HepG2 (cell line): Measurements from ENCODE around the gene LURAP1L. TPM values are rescaled to one million over a fixed set of nuclear protein-coding genes. Genes with fewer than 3 reads are reported as not detected.
A peak's percentile ranks its signal among the peaks of the same experiment; 100 is the strongest.

Experiments used
- CEBPG ChIP-seq: IDR thresholded peaks from 2 replicates; pipeline ENCODE4 v1.6.1; 2016
- CENPBD1 ChIP-seq: sonication (generic); formaldehyde crosslinking; IDR thresholded peaks from 2 replicates; pipeline ENCODE4 v1.8.0; 2022; ENCODE audit warnings: missing genetic modification reagents, low read depth, mild to moderate bottlenecking, borderline replicate concordance
- FOXA1 ChIP-seq, 2 experiments: fragments of 450-650 bp in 1 of 2; sonication (generic) in 1 of 2; formaldehyde crosslinking in 1 of 2; IDR thresholded peaks; 2 replicates each; pipeline versions ENCODE4 v1.4.0 to v1.6.1; 2016 to 2020; ENCODE audit warnings: missing genetic modification reagents in 1 of 2
- GABPA ChIP-seq, 2 experiments: IDR thresholded peaks; 2 replicates each; pipeline ENCODE4 v1.6.1; 2011 to 2016; ENCODE audit warnings: low read depth in 2 of 2, low read length in 1 of 2, missing biosample characterization in 1 of 2, missing genetic modification characterization in 1 of 2
- GTF3A ChIP-seq: sonication (generic); formaldehyde crosslinking; conservative IDR thresholded peaks from 2 replicates; pipeline ENCODE4 v1.4.0; 2020; ENCODE audit warnings: mild to moderate bottlenecking, missing genetic modification reagents
- KDM6A ChIP-seq: IDR thresholded peaks from 2 replicates; pipeline ENCODE4 v1.6.1; 2016; ENCODE audit warnings: low read depth
- MXD4 ChIP-seq: IDR thresholded peaks from 2 replicates; pipeline ENCODE4 v1.6.1; 2016; ENCODE audit warnings: mild to moderate bottlenecking, missing biosample characterization, missing genetic modification reagents
- NBN ChIP-seq: fragments of 450-650 bp; conservative IDR thresholded peaks from 2 replicates; pipeline ENCODE4 v1.6.1; 2017
- PCBP2 ChIP-seq: fragments of 200-400 bp; formaldehyde crosslinking; optimal IDR thresholded peaks from 2 replicates; pipeline ENCODE3; 2018; ENCODE audit warnings: low read length, low read depth; ENCODE audit not compliant: poor library complexity, severe bottlenecking
- POLR2AphosphoS5 ChIP-seq: IDR thresholded peaks from 2 replicates; pipeline ENCODE4 v1.6.1; 2012; ENCODE audit warnings: low read depth, low read length
- SOX5 ChIP-seq: IDR thresholded peaks from 2 replicates; pipeline ENCODE4 v1.6.1; 2016; ENCODE audit warnings: borderline replicate concordance
- SRSF1 ChIP-seq: fragments of 200-400 bp; formaldehyde crosslinking; optimal IDR thresholded peaks from 2 replicates; pipeline ENCODE3; 2017; ENCODE audit warnings: mild to moderate bottlenecking, low read depth, low read length, moderate library complexity
- STAT6 ChIP-seq: sonication (generic); formaldehyde crosslinking; IDR thresholded peaks from 2 replicates; pipeline ENCODE4 v1.4.0; 2020; ENCODE audit warnings: missing genetic modification reagents, mild to moderate bottlenecking, borderline replicate concordance
- TGIF2 ChIP-seq: IDR thresholded peaks from 2 replicates; pipeline ENCODE4 v1.6.1; 2016; ENCODE audit warnings: control low read depth, missing compliant biosample characterization
- ZBED4 ChIP-seq: sonication (generic); formaldehyde crosslinking; IDR thresholded peaks from 2 replicates; pipeline ENCODE4 v1.4.0; 2020; ENCODE audit warnings: missing genetic modification reagents, borderline replicate concordance
- ZFP41 ChIP-seq: sonication (generic); formaldehyde crosslinking; IDR thresholded peaks from 2 replicates; pipeline ENCODE4 v1.4.0; 2020; ENCODE audit warnings: mild to moderate bottlenecking, missing genetic modification reagents, borderline replicate concordance
- ZFX ChIP-seq: sonication (generic); formaldehyde crosslinking; IDR thresholded peaks from 2 replicates; pipeline ENCODE4 v1.4.0; 2020; ENCODE audit warnings: mild to moderate bottlenecking, low read depth, missing genetic modification reagents, moderate library complexity
- ZNF225 ChIP-seq: sonication (generic); formaldehyde crosslinking; IDR thresholded peaks from 2 replicates; pipeline ENCODE4 v1.4.0; 2020; ENCODE audit warnings: mild to moderate bottlenecking, missing genetic modification reagents
- ZNF230 ChIP-seq: sonication (generic); formaldehyde crosslinking; IDR thresholded peaks from 2 replicates; pipeline ENCODE4 v1.4.0; 2020; ENCODE audit warnings: mild to moderate bottlenecking, missing genetic modification reagents
- ZNF24 ChIP-seq: fragments of 450-650 bp; IDR thresholded peaks from 2 replicates; pipeline ENCODE4 v1.6.1; 2017; ENCODE audit warnings: antibody characterized with exemption, mild to moderate bottlenecking
- ZNF503 ChIP-seq: sonication (generic); formaldehyde crosslinking; IDR thresholded peaks from 2 replicates; pipeline ENCODE4 v1.4.0; 2020; ENCODE audit warnings: missing genetic modification reagents
- ZNF605 ChIP-seq: sonication (generic); formaldehyde crosslinking; IDR thresholded peaks from 2 replicates; pipeline ENCODE4 v1.8.0; 2022; ENCODE audit warnings: mild to moderate bottlenecking, missing genetic modification reagents
- ZNF746 ChIP-seq: sonication (generic); formaldehyde crosslinking; IDR thresholded peaks from 2 replicates; pipeline ENCODE4 v1.8.0; 2022; ENCODE audit warnings: mild to moderate bottlenecking, missing genetic modification reagents
- polyA plus RNA-seq, 8 experiments: library from polyadenylated mRNA; depleted of rRNA in 3 of 8; stranded (reverse) in 7 of 8; unstranded in 1 of 8; fragments of >200 nt; fragmentation: Illumina TruSeq in 4 of 8; extraction: Trizol in 4 of 8; gene quantifications; 2 replicates each; pipeline versions ENCODE4 v1.2.1 to v1.2.3, GENCODE V29; 2011 to 2016; ENCODE audit warnings: low read depth in 4 of 8, missing spikeins in 1 of 8, mixed read lengths in 1 of 8; ENCODE audit not compliant: insufficient read depth in 1 of 8
- total RNA-seq, 5 experiments: library from RNA; depleted of rRNA; stranded (reverse); fragments of >200 nt; fragmentation: Illumina TruSeq; extraction: Trizol; gene quantifications; 2 replicates each; pipeline ENCODE4 v1.2.3, GENCODE V29; 2016; ENCODE audit warnings: low read depth in 1 of 5

Gene LURAP1L
- total and polyA plus RNA-seq, 2 of the 13 experiments (the other 11 are each of a cell fraction or from before 2014, with no cell fraction given): 6.7 to 16.6 TPM

GRCh38 chr9:12776513-12777055, 1.8 kb downstream of the LURAP1L start (continued):
- TF ChIP-seq ZBED4 (CRISPR knock-in tag) (no peak; the same call in 1 of the 2 replicates), CENPBD1 (CRISPR knock-in tag) (no peak), GABPA (IDR thresholded peaks at IDR 0.05; ENCODE audit: low read depth, low read length) (no peak), GABPA (CRISPR knock-in tag; IDR thresholded peaks at IDR 0.05; ENCODE audit: low read depth) (no peak), ZFP41 (CRISPR knock-in tag) (no peak), GTF3A (no peak), POLR2AphosphoS5 (no peak), ZNF225 (CRISPR knock-in tag) (no peak), ZNF746 (peak; percentile 74; the same call in 1 of the 2 replicates), SRSF1 (no peak), TGIF2 (no peak), STAT6 (CRISPR knock-in tag) (no peak), ZNF24 (no peak), SOX5 (CRISPR knock-in tag) (peak; percentile 31; the same call in 1 of the 2 replicates), ZNF503 (CRISPR knock-in tag) (no peak), ZFX (CRISPR knock-in tag) (peak; percentile 38; the same call in 1 of the 2 replicates), KDM6A (CRISPR knock-in tag) (0 out of 2 replicates have a peak, but pooled peaks have one; percentile 5), FOXA1 (IDR thresholded peaks at IDR 0.05) (no peak), FOXA1 (CRISPR knock-in tag; IDR thresholded peaks at IDR 0.05) (no peak), MXD4 (no peak), ZNF605 (no peak; the same call in 1 of the 2 replicates), ZNF230 (no peak), NBN (no peak), PCBP2 (no peak), CEBPG (CRISPR knock-in tag) (no peak)
